Rectal smooth muscle tissue (tissue), 1 donor: ENCODE data around the gene NUB1.

Experiments
- H3K27ac ChIP-seq: one replicate; pipeline ENCODE4 v1.7.0; 2013; ENCODE audit warnings: low read depth, low read length, inconsistent platforms
- H3K27me3 ChIP-seq: one replicate; pipeline ENCODE4 v1.7.0; 2013; ENCODE audit warnings: low read length; ENCODE audit not compliant: control insufficient read depth, insufficient read depth
- H3K36me3 ChIP-seq: one replicate; pipeline ENCODE4 v1.7.0; 2013; ENCODE audit warnings: low read length; ENCODE audit not compliant: control insufficient read depth, insufficient read depth
- H3K4me1 ChIP-seq: one replicate; pipeline ENCODE4 v1.7.0; 2013; ENCODE audit warnings: low read length; ENCODE audit not compliant: control insufficient read depth, insufficient read depth
- H3K4me3 ChIP-seq: one replicate; pipeline ENCODE4 v1.7.0; 2013; ENCODE audit warnings: low read length
- H3K9ac ChIP-seq: one replicate; pipeline ENCODE4 v1.7.0; 2013; ENCODE audit warnings: low read length

The NUB1 gene

DNA sequence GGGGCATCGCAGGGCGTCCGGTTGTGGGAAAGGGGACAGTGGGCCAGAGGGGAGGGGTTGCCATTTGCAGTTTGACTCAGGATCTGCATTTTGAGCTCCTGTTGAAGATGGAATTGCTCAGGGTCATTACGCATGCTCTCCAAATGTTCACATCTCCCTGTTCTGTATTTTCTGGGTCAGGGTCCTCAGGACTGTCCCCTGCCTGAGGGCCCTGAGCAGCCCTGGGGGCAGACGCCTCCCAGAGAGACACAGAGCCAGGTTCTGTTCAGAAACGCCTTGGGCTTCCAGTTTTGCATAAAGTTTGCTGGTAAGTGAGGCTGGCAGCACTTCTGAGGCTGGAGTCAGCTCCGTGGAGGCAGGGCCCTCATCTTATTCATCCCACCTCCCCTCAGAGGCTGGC lies 34.1 kb upstream of the NUB1 start:
- no peak overlapping the region for H3K9ac ChIP-seq
- H3K4me1 ChIP-seq: no peaks in the 10 kb centered on the region
- H3K27me3 ChIP-seq: peaks cover 4% of the 10 kb centered on the region

DNA sequence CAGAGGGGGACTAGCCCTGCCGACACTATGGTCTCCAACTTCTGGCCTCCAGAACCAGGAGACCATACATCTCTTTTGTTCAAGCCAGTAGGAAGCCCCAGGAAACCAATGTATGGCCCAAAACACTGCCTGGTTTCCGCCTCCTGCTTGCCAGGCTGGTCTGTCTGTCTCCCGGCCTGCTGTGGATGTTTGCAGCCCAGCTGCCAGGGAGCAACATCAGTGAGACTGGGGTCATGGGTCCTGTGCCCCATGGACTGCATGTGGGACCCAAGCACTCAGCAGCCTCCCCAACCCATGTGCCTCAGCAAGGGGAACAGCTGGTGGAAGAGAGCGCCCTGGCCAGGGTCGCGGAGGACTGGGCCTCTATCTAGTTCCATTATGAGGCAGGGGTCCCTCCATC lies 33.4 kb upstream of the NUB1 start:
- Histone ChIP-seq H3K4me3 (no peak overlapping the region), H3K27ac (no peak overlapping the region), H3K27me3 (peaks cover 3% of the 10 kb centered on the region), H3K4me1 (no peaks in the 10 kb centered on the region), H3K9ac (no peak overlapping the region), H3K36me3 (no peaks in the 10 kb centered on the region)

More for the DNA sequence above, 34.1 kb upstream of the NUB1 start:
- no peak overlapping the region for H3K4me3 ChIP-seq
- no peaks in the 10 kb centered on the region for H3K36me3 ChIP-seq
- no peak overlapping the region for H3K27ac ChIP-seq

DNA sequence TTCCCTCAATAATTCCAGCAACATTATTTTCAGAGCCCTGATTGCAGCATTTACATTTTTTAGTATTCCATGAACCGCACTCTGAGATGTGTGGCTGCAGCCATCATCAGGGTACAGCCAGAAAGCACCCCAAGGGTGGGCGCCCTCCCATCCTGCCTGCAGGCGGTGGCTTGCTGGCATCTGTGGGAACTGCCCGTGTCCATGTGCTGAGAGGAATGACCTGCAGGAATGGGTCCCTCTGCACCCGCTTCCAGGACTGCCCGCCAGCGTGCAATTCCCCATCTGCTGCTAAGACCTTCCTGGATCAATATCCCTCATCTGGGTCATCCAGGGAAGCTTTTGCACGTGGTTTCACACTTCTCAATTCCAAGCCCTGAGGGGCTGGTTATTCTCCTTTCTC lies 32.8 kb upstream of the NUB1 start:
- no peak overlapping the region for H3K4me3 ChIP-seq
- H3K27ac ChIP-seq: no peak overlapping the region
- no peak overlapping the region for H3K9ac ChIP-seq
- H3K36me3 ChIP-seq: no peaks in the 10 kb centered on the region
- H3K4me1 ChIP-seq: no peaks in the 10 kb centered on the region
- no peaks in the 10 kb centered on the region for H3K27me3 ChIP-seq

DNA sequence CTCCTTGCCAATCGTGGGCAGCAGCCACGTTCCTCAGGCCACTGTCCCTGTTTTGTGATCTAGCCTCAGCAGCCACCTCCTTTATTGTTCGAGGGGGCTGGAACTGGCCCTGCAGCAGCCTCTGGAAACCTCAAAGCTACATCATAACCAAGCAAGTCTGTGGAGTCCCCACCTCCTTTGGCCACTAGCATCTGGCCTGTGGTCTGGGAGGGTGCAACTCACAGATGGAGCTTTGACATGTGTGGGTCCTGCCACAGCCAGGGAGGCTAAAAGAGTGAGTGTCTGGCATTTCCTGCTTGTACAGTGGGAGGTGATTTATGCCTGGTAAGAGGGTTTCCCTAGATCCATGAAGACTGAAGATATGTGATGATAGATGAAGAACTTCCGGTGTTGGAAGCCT lies 32.3 kb upstream of the NUB1 start:
- Histone ChIP-seq H3K27ac (no peak overlapping the region), H3K36me3 (no peaks in the 10 kb centered on the region), H3K27me3 (no peaks in the 10 kb centered on the region), H3K4me3 (no peak overlapping the region), H3K9ac (no peak overlapping the region), H3K4me1 (no peaks in the 10 kb centered on the region)

DNA sequence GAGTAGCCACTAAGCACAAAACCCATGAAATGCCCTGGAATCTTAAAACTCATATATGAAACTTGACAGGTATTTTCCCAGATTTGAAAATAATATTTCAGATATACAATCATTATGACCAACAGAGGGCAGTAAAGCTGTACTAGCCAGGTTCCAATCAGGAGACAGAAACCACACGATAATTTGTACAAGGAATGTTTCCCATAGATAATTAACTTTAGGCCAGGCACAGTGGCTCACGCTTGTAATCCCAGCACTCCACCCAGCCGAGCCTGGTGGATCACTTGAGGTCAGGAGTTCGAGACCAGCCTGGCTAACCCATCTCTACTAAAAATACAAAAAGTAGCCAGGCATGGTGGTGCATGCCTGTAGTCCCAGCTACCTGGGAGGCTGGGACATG lies 31.0 kb upstream of the NUB1 start:
- Histone ChIP-seq H3K4me3 (no peak overlapping the region), H3K9ac (no peak overlapping the region), H3K27me3 (no peaks in the 10 kb centered on the region), H3K27ac (no peak overlapping the region), H3K4me1 (no peaks in the 10 kb centered on the region), H3K36me3 (no peaks in the 10 kb centered on the region)

DNA sequence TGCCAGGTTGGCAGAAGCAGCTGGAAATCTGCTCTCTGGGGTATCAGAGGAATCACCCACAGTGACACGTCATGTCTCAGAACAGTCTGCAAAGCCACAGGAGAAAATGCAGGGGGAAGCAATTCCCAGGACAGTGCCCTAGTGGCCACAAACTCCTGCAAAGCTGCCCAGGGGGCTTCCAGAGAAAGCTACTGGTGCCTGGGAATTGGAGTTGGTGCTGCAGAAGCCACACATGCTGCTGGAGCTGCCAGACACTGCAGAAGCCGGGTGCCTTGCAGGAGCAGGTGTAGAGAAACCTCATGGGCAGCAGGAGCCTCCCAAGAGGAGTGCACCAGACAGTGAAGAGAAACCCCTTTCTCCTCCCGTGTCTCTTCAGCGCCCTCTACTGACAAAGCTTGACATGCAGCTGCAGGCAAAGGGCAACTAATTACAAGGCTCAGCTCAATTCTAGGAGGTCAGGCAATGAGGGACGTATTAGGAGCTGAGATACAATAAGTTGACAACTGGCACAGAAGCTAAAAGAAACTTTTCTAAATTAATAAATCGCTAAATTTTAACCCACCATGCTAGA lies 30.2 kb upstream of the NUB1 start:
- no peak overlapping the region for H3K27ac ChIP-seq
- no peak overlapping the region for H3K9ac ChIP-seq

DNA sequence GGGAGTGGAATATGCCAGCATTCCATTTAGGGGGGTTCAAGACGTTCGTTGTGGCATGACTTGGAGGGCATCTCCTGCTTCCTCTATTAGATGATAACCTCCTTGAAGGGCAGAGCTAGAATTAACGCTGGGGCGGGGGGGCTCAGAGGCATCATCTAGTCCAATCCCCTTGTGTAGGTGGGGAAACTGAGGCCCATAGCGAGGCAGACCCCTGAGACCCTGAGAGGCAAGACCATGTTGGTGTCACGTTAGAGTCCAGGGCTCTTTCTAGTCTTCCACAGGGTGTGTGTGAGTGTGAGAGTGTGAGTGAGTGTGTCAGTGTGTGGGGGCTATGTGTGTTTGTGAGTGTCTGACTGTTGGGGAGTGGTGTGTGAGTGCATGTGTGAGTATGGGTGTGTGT lies 29.3 kb upstream of the NUB1 start:
- no peaks in the 10 kb centered on the region for H3K27me3 ChIP-seq
- no peak overlapping the region for H3K9ac ChIP-seq
- H3K4me1 ChIP-seq: no peaks in the 10 kb centered on the region
- H3K4me3 ChIP-seq: no peak overlapping the region
- no peak overlapping the region for H3K27ac ChIP-seq
- no peaks in the 10 kb centered on the region for H3K36me3 ChIP-seq

More for the DNA sequence above, 30.2 kb upstream of the NUB1 start:
- no peak overlapping the region for H3K4me3 ChIP-seq
- H3K27me3 ChIP-seq: no peaks in the 10 kb centered on the region
- H3K36me3 ChIP-seq: no peaks in the 10 kb centered on the region
- no peaks in the 10 kb centered on the region for H3K4me1 ChIP-seq

DNA sequence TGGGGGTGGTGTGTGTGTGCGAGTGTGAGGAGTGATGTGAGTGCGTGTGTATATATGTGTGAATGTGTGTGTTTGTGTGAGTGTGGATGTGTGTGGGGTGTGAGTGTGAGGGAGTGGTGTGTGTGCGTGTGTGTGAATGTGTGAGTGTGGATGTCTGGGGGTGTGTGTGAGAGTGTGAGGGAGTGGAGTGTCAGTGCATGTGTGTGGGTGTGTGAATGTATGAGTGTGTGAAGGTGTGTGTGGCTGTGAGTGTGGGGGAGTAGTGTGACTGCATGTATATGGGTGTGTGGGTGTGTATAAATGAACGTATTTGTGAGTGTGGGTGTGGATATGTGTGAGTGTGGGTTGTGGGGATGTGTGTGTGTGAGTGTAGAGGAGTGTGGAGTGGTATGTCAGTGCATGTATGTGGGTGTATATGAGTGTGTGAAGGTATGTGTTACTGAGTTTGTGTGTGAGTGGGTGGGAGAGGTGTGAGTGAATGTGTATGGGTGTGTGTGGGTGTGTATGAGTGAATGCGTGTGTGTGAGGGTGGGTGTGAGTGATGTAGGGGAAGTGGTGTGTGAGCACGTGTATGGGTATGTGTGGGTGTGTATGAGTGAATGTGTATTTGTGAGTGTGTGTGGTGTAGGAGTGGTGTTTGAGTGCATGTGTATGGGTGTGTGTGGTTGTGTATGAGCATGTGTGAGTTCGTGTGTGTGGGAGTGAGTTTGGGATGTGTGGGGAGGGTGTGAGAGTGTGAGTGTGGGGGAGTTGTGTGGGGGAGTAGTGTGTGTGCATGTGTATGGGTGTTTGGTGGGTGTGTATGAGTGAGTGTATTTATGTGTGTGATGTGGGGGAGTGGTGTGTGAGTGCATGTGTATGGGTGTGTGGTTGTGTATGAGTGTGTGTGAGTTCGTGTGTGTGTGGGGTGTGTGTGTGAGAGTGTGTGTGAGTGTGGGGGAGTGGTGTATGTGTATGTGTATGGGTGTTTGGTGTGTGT lies 28.5 kb upstream of the NUB1 start:
- Histone ChIP-seq H3K27me3 (no peaks in the 10 kb centered on the region), H3K9ac (no peak overlapping the region), H3K4me3 (no peak overlapping the region), H3K4me1 (no peaks in the 10 kb centered on the region), H3K36me3 (no peaks in the 10 kb centered on the region), H3K27ac (no peak overlapping the region)

DNA sequence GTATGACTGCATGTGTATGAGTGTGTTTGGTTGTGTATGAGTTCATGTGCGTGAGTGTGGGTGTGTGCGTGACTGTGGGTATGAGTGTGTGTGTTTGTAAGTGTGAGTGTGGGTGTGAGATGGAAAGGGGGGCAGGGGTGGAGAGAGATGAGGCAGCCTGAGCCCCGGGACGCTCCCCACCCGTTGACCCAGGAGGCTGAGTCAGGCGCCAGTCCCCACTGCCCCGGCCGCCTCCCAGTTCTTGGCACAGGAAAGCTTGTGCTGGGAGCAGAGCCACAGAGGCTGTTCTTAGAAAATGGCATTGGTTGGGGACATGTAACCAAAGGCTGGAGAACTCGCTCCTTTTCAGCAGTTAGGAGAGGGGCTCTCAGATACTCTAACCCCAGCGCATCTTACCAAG lies 27.8 kb upstream of the NUB1 start:
- H3K4me1 ChIP-seq: no peaks in the 10 kb centered on the region
- no peaks in the 10 kb centered on the region for H3K27me3 ChIP-seq
- H3K36me3 ChIP-seq: no peaks in the 10 kb centered on the region
- H3K9ac ChIP-seq: no peak overlapping the region
- no peak overlapping the region for H3K27ac ChIP-seq
- H3K4me3 ChIP-seq: no peak overlapping the region

DNA sequence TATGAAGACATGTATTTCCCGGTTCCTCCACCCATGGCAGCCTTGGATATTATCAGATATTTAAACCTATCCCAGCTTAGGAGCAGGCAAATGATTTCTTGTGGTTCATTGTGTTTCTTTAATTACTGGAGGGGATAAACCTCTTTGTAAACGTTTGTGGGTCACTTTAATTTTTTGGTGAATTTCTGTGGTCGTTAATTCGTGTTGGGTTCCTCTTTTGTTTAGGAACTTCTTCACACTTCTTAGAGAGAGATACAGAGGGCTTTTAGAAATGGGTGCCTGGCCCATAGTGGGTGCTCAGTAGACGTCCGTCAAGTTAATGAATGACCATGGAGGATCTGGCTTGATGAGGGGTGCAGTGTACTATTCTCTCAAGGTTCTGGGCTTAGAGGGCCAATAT lies 27.2 kb upstream of the NUB1 start:
- H3K4me3 ChIP-seq: no peak overlapping the region
- no peaks in the 10 kb centered on the region for H3K4me1 ChIP-seq
- H3K36me3 ChIP-seq: no peaks in the 10 kb centered on the region
- no peak overlapping the region for H3K9ac ChIP-seq
- H3K27me3 ChIP-seq: no peaks in the 10 kb centered on the region
- H3K27ac ChIP-seq: no peak overlapping the region

DNA sequence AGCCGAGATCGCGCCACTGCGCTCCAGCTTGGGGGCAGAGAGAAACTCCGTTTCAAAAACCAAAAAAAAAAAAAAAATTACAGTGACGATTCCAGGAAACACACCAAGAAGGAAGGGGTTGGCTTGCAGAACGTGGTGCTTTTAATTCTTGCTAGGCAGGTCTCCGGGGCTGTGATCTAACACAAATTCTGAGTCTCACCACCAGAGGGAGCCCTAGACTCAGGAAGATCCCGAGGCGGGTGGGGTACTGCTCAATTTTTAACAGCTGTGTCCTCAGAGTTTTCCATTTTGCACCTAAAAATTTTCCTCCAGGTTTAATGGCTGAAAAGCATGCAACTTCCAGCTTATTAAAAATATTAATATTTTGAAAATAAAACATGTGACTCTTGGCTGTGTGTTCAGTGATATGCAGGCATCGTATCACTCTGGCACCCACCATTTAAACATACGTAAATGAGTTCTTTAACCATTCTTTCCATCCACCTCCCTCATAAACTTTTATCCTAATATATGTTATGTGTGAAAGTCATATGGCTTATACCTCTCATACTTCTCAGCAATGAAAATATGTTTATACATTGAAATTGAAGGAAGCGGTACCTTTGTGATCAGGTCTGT lies 26.5 kb upstream of the NUB1 start:
- H3K4me3 ChIP-seq: no peak overlapping the region
- no peaks in the 10 kb centered on the region for H3K4me1 ChIP-seq
- H3K36me3 ChIP-seq: no peaks in the 10 kb centered on the region
- H3K9ac ChIP-seq: no peak overlapping the region
- H3K27me3 ChIP-seq: no peaks in the 10 kb centered on the region
- no peak overlapping the region for H3K27ac ChIP-seq

DNA sequence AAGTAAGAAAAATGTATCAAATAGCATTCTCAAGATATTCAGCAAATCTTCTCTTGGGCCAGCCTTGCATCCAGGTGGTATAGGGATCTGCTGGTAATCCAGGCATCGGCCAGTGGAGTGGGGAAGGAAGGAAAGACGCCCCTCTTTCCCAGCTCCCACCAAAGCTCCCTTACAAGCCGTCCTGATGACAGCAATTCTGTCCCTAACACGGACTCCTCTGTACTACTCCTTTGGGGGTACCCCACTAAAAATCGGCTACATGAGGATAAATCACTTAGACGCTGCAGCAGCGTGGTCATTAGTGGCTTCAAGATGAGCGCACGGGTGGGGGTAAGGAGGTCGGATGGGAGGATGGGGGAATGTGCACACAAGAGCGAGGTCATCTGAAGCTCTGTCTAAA lies 24.7 kb upstream of the NUB1 start:
- no peak overlapping the region for H3K4me3 ChIP-seq
- H3K27ac ChIP-seq: no peak overlapping the region
- no peaks in the 10 kb centered on the region for H3K4me1 ChIP-seq
- H3K36me3 ChIP-seq: no peaks in the 10 kb centered on the region
- no peaks in the 10 kb centered on the region for H3K27me3 ChIP-seq
- no peak overlapping the region for H3K9ac ChIP-seq
